Mesenchymal stem cell (in vitro differentiated cells and primary cell): Measurements from ENCODE around the gene NTF4.

Experiments
- DNase-seq: peaks from one replicate; pipeline ENCODE4 v3.0.0-alpha.2; 2013
- H2AFZ ChIP-seq: one replicate; pipeline ENCODE4 v1.6.1; 2013; ENCODE audit warnings: low read depth, mild to moderate bottlenecking, control low read depth, inconsistent platforms, low read length, moderate library complexity
- H2AK5ac ChIP-seq: 2 replicates; pipeline ENCODE4 v1.6.1; 2013; ENCODE audit warnings: low read length, moderate library complexity, mild to moderate bottlenecking, inconsistent platforms; ENCODE audit not compliant: severe bottlenecking
- H2BK120ac ChIP-seq: one replicate; pipeline ENCODE4 v1.6.1; 2013; ENCODE audit warnings: low read depth, mild to moderate bottlenecking, inconsistent platforms, low read length, moderate library complexity
- H2BK12ac ChIP-seq, 2 experiments: one replicate each; pipeline ENCODE4 v1.6.1; 2013; ENCODE audit warnings: inconsistent platforms in 2 of 2, low read length in 2 of 2, mild to moderate bottlenecking in 2 of 2, moderate library complexity in 2 of 2, control low read depth in 1 of 2
- H2BK15ac ChIP-seq: one replicate; pipeline ENCODE4 v1.6.1; 2013; ENCODE audit warnings: mild to moderate bottlenecking, low read depth, inconsistent platforms; ENCODE audit not compliant: poor library complexity, severe bottlenecking
- H2BK5ac ChIP-seq: 2 replicates; pipeline ENCODE4 v1.6.1; 2013; ENCODE audit warnings: low read depth, mild to moderate bottlenecking, low read length, control low read depth, inconsistent platforms; ENCODE audit not compliant: poor library complexity, severe bottlenecking
- H3K14ac ChIP-seq, 2 experiments: one replicate each; pipeline ENCODE4 v1.6.1; 2013; ENCODE audit warnings: inconsistent platforms in 2 of 2, low read length in 2 of 2, control low read depth in 1 of 2, mild to moderate bottlenecking in 1 of 2, moderate library complexity in 1 of 2
- H3K18ac ChIP-seq, 2 experiments: one replicate each; pipeline ENCODE4 v1.6.1; 2013; ENCODE audit warnings: inconsistent platforms in 2 of 2, low read length in 2 of 2, control low read depth in 1 of 2, low read depth in 1 of 2, mild to moderate bottlenecking in 1 of 2
- H3K23ac ChIP-seq, 2 experiments: one replicate each; pipeline ENCODE4 v1.6.1; 2013; ENCODE audit warnings: inconsistent platforms in 2 of 2, low read length in 2 of 2, mild to moderate bottlenecking in 2 of 2, moderate library complexity in 2 of 2, control low read depth in 1 of 2
- H3K27ac ChIP-seq: 2 replicates; pipeline ENCODE4 v1.5.1; 2013; ENCODE audit warnings: mild to moderate bottlenecking, moderate library complexity, low read length, control low read depth, inconsistent platforms; ENCODE audit not compliant: poor library complexity, severe bottlenecking
- H3K27me3 ChIP-seq, 2 experiments: 2 replicates each; pipeline versions ENCODE4 v1.6.1 to v1.7.0; 2013; ENCODE audit warnings: low read length in 2 of 2, mild to moderate bottlenecking in 2 of 2, moderate library complexity in 2 of 2, control low read depth in 1 of 2, inconsistent platforms in 1 of 2; ENCODE audit not compliant: control insufficient read depth in 1 of 2, insufficient read depth in 1 of 2
- H3K36me3 ChIP-seq, 2 experiments: 2 replicates each; pipeline versions ENCODE4 v1.6.1 to v1.7.0; 2013; ENCODE audit warnings: low read length in 2 of 2, control low read depth in 1 of 2, inconsistent platforms in 1 of 2, low read depth in 1 of 2, mild to moderate bottlenecking in 1 of 2; ENCODE audit not compliant: insufficient read depth in 2 of 2, control insufficient read depth in 1 of 2
- H3K4ac ChIP-seq, 2 experiments: one replicate each; pipeline ENCODE4 v1.6.1; 2013; ENCODE audit warnings: inconsistent platforms in 2 of 2, low read length in 2 of 2, mild to moderate bottlenecking in 2 of 2, moderate library complexity in 2 of 2, control low read depth in 1 of 2, low read depth in 1 of 2
- H3K4me1 ChIP-seq: 2 replicates; pipeline ENCODE4 v1.6.1; 2013; ENCODE audit warnings: low read depth, low read length, control low read depth; ENCODE audit not compliant: control insufficient read depth, insufficient read depth
- H3K4me2 ChIP-seq: 2 replicates; pipeline ENCODE4 v1.6.1; 2013; ENCODE audit warnings: low read length, mild to moderate bottlenecking, inconsistent platforms; ENCODE audit not compliant: poor library complexity, severe bottlenecking
- H3K4me3 ChIP-seq, 2 experiments: 2 replicates each; pipeline versions ENCODE4 v1.5.1 to v1.7.0; 2013; ENCODE audit warnings: low read length in 2 of 2, mild to moderate bottlenecking in 2 of 2, control low read depth in 1 of 2, low read depth in 1 of 2; ENCODE audit not compliant: insufficient read depth in 1 of 2
- H3K79me1 ChIP-seq: replicated peaks from 2 replicates; pipeline ENCODE4 v1.6.1; 2013; ENCODE audit warnings: mild to moderate bottlenecking, control low read depth, low read length, inconsistent platforms; ENCODE audit not compliant: poor library complexity, severe bottlenecking
- H3K9ac ChIP-seq: 2 replicates; pipeline ENCODE4 v1.7.0; 2013; ENCODE audit warnings: mild to moderate bottlenecking, low read length, moderate library complexity
- H3K9me3 ChIP-seq: 2 replicates; pipeline ENCODE4 v1.7.0; 2013; ENCODE audit warnings: mild to moderate bottlenecking, low read length; ENCODE audit not compliant: control insufficient read depth
- H4K8ac ChIP-seq: one replicate; pipeline ENCODE4 v1.6.1; 2013; ENCODE audit warnings: inconsistent platforms, mild to moderate bottlenecking, low read length, moderate library complexity
- H4K91ac ChIP-seq: one replicate; pipeline ENCODE4 v1.6.1; 2013; ENCODE audit warnings: mild to moderate bottlenecking, low read length, inconsistent platforms
- WGBS: methylation state at CpG from one replicate; pipeline ENCODE4 v1.1.7; 2013; ENCODE audit warnings: mixed read lengths; 5-methylcytosine and 5-hydroxymethylcytosine counted together

The NTF4 gene

DNA sequence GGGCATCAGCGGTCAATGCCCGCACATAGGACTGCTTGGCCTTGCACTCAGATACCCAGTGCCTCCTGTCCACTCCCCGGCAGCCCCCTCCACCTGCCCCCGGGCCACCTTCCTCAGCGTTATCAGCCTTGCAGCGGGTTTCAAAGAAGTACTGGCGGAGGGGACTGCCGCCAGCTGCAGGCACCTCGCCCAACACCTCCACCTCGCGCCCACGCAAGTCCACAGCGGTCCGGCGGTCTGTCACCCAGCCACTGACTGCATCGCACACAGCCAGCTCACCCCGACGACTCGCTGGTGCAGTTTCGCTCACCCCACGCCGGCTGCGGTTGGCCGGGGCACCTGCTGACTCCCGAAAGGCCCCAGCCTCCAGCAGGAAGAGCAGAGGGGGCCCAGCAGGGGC is 3.2 kb downstream of the NTF4 start:
- H4K8ac ChIP-seq: no peak overlapping the region
- H3K4me2 ChIP-seq: no peak overlapping the region

DNA sequence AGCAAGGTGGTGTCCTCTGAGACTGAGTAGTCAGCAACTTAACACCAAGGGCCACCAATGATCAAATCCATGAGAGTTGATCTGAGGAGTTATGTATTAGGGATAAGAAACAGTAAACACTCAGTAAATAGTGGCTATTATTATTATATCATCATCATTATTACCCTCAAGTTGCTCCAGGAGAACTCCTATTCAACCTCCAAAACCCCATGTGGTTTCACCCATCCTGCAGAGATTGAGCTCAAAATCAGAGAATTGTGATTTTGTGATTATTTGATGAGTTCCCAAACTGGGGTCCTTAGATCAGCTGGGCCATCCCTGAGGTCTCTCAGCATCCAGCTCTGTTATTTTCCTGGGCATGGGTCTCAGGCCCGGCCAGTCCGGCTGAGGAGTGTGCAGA is 3.6 kb downstream of the NTF4 start:
- Histone ChIP-seq H4K91ac (no peak overlapping the region), H3K4me3 (no peak overlapping the region), H2BK12ac (no peak overlapping the region), H3K23ac (no peak overlapping the region), H2AK5ac (no peak overlapping the region), H2AFZ (no peak overlapping the region), H2BK15ac (no peak overlapping the region), H3K18ac (no peak overlapping the region), H3K27me3 (peaks cover 39 to 81% of the 10 kb centered on the region in 2 experiments), H2BK120ac (no peak overlapping the region), H3K79me1 (peaks cover 3% of the 10 kb centered on the region), H3K9me3 (no peaks in the 10 kb centered on the region), H3K9ac (no peak overlapping the region), H3K27ac (no peak overlapping the region), H3K36me3 (peaks cover 0 to 4% of the 10 kb centered on the region in 2 experiments), H4K8ac (no peak overlapping the region), H2BK5ac (no peak overlapping the region), H3K4ac (no peak overlapping the region), H3K4me2 (no peak overlapping the region), H3K4me1 (peaks cover 31% of the 10 kb centered on the region), H3K14ac (no peak overlapping the region)
- DNase-seq: no peak
- 87% methylated on average over 2 of the region's 2 CpGs for WGBS

More for the DNA sequence above, 3.2 kb downstream of the NTF4 start:
- no peak overlapping the region for H3K4ac ChIP-seq
- no peak overlapping the region for H3K23ac ChIP-seq
- H3K36me3 ChIP-seq: peaks cover 0 to 4% of the 10 kb centered on the region in 2 experiments
- no peak overlapping the region for H2BK12ac ChIP-seq
- no peak overlapping the region for H3K4me3 ChIP-seq
- H3K27me3 ChIP-seq: peaks cover 44 to 83% of the 10 kb centered on the region in 2 experiments
- H3K27ac ChIP-seq: no peak overlapping the region
- no peak overlapping the region for H3K9ac ChIP-seq
- H3K79me1 ChIP-seq: peaks cover 3% of the 10 kb centered on the region
- H2AFZ ChIP-seq: no peak overlapping the region
- no peak overlapping the region for H4K91ac ChIP-seq
- H3K14ac ChIP-seq: peak overlapping the region in 1 of 2 experiments; percentile 39
- DNase-seq: no peak
- H2BK5ac ChIP-seq: no peak overlapping the region
- H2BK120ac ChIP-seq: no peak overlapping the region
- peaks cover 30% of the 10 kb centered on the region for H3K4me1 ChIP-seq
- no peaks in the 10 kb centered on the region for H3K9me3 ChIP-seq
- 91% methylated on average over 25 of the region's 25 CpGs for WGBS
- no peak overlapping the region for H2BK15ac ChIP-seq
- H3K18ac ChIP-seq: no peak overlapping the region
- no peak overlapping the region for H2AK5ac ChIP-seq

DNA sequence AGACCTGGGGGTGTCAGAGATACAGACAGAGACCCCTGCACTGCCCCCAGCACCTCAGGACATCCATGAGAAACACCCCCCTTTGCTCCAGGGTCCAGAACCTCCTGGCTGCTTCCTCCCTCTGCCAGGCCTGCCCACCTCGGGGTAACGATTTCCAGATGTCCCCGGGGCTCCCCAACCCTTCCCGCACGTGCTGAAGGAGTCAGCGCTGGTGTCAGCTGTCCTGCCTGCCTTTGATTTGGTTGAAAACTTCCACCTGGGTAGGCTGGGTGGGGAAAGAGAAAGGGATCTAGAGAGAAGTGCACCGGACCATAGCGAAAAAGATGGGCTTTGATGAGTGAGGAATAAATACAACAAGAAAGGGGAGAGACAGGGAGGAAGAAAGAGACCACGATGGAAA is 5.6 kb downstream of the NTF4 start:
- Histone ChIP-seq H3K4me3 (no peak overlapping the region), H3K14ac (peak overlapping the region in 1 of 2 experiments; percentile 36), H3K23ac (peak overlapping the region in 1 of 2 experiments; percentile 78), H2AFZ (no peak overlapping the region), H3K4me1 (peaks cover 19% of the 10 kb centered on the region), H2BK120ac (no peak overlapping the region), H3K9me3 (no peaks in the 10 kb centered on the region), H2AK5ac (no peak overlapping the region), H3K9ac (no peak overlapping the region), H2BK15ac (no peak overlapping the region), H3K18ac (no peak overlapping the region), H3K4me2 (no peak overlapping the region), H3K4ac (no peak overlapping the region), H3K27ac (no peak overlapping the region), H2BK12ac (no peak overlapping the region), H4K8ac (no peak overlapping the region), H4K91ac (no peak overlapping the region), H3K79me1 (peaks cover 3% of the 10 kb centered on the region), H2BK5ac (no peak overlapping the region), H3K27me3 (peaks cover 22 to 74% of the 10 kb centered on the region in 2 experiments), H3K36me3 (peaks cover 0 to 4% of the 10 kb centered on the region in 2 experiments)
- WGBS: 81% methylated on average over 9 of the region's 9 CpGs
- DNase-seq: no peak

DNA sequence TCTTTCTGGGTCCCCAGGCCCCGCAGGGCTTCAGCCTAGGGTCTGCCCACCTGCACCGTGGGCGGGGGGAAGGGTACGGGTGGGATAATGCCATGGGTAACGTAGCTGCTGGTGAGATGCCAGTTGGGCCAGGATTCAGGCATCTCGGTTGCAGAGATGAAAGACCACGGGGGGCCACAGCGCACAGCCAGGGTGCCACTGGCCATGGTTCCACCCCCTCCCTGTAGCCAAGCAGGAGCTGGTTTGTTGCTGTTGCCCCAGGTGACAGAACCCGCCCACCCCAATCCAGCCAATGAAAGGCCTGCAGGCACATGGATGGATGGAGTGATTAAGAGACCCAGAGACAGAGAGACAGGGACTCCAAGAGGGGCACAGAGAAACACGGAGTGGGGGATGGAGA is 6.1 kb downstream of the NTF4 start:
- 72% methylated on average over 10 of the region's 10 CpGs for whole genome bisulfite sequencing
- Histone ChIP-seq H2AK5ac (no peak overlapping the region), H3K9me3 (no peaks in the 10 kb centered on the region), H3K23ac (no peak overlapping the region), H3K79me1 (peaks cover 3% of the 10 kb centered on the region), H2BK120ac (peak overlapping the region; percentile 34), H2AFZ (no peak overlapping the region), H3K27me3 (peaks cover 17 to 69% of the 10 kb centered on the region in 2 experiments), H3K4me2 (no peak overlapping the region), H4K8ac (no peak overlapping the region), H3K9ac (no peak overlapping the region), H3K4me3 (no peak overlapping the region), H3K4me1 (peaks cover 17% of the 10 kb centered on the region), H2BK12ac (no peak overlapping the region), H2BK15ac (no peak overlapping the region), H4K91ac (no peak overlapping the region), H3K36me3 (peaks cover 0 to 4% of the 10 kb centered on the region in 2 experiments), H3K18ac (no peak overlapping the region), H2BK5ac (no peak overlapping the region), H3K14ac (no peak overlapping the region), H3K27ac (no peak overlapping the region), H3K4ac (no peak overlapping the region)
- DNase-seq: no peak
